Chondrocyte (in vitro differentiated cells): ENCODE results near the gene TWSG1. TPM values are rescaled to one million over a fixed set of nuclear protein-coding genes. Genes with fewer than 3 reads are reported as not detected.
A peak's percentile ranks its signal among the peaks of the same experiment; 100 is the strongest.

Experiments
- DNase-seq: peaks from one replicate; pipeline ENCODE4 v3.0.0; 2021; ENCODE audit warnings: mixed read lengths, low spot score
- H3K27ac Mint-ChIP-seq: one replicate; pipeline ENCODE4 v1.8.0; 2021; ENCODE audit warnings: mild to moderate bottlenecking, moderate library complexity, mixed read lengths; ENCODE audit not compliant: unreplicated experiment
- H3K27me3 Mint-ChIP-seq: 2 replicates; pipeline ENCODE4 v1.8.0; 2021; ENCODE audit warnings: low read depth, mixed read lengths
- H3K36me3 Mint-ChIP-seq: 2 replicates; pipeline ENCODE4 v1.8.0; 2021; ENCODE audit warnings: low read depth, mixed read lengths
- H3K4me1 Mint-ChIP-seq: 2 replicates; pipeline ENCODE4 v1.8.0; 2021; ENCODE audit warnings: low read depth, mild to moderate bottlenecking, mixed read lengths
- H3K4me3 Mint-ChIP-seq: one replicate; pipeline ENCODE4 v1.8.0; 2021; ENCODE audit warnings: mild to moderate bottlenecking, moderate library complexity, mixed read lengths; ENCODE audit not compliant: unreplicated experiment
- H3K9me3 Mint-ChIP-seq: 2 replicates; pipeline ENCODE4 v1.8.0; 2021; ENCODE audit warnings: low read depth, mixed read lengths
- total RNA-seq: library from RNA; stranded (reverse); gene quantifications from 3 replicates; pipeline ENCODE4 v1.2.1, GENCODE V29; 2021
- TF ChIP-seq, protein P1 (sequence below): fragments of 200-600 bp; sonication (generic); IDR thresholded peaks from 2 replicates; pipeline ENCODE4 v1.5.0; 2021; ENCODE audit warnings: antibody characterized with exemption, mild to moderate bottlenecking, moderate library complexity

The TWSG1 gene
- total RNA-seq, 1 donor from 2014 or later: 99.5 TPM

DNA sequence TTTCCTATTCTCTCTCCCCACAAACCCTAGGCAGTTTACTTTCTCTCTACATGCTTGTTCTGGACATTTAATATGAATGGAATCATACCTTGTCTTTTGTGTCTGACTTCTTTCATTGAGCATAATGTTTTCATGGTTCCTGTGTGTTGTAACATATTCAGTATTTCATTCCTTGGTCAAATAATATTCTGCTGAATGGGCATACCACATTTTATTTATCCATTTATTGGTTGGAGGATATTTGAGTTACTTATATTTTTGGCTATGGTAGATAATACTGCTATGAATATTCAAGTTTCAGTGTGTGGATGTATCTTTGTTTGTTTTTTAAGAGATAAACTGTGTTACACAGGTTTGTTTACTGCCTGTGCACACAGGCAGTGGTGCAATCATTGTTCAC lies 9.0 kb downstream of the TWSG1 start:
- Mint-ChIP-seq H3K27me3 (no peaks in the 10 kb centered on the region), H3K9me3 (peaks cover 4% of the 10 kb centered on the region), H3K27ac (no peak overlapping the region), H3K4me1 (peaks cover 10% of the 10 kb centered on the region), H3K36me3 (peaks cover 27% of the 10 kb centered on the region), H3K4me3 (no peak overlapping the region)
- DNase-seq: no peak
- TF ChIP-seq, protein P1, sequence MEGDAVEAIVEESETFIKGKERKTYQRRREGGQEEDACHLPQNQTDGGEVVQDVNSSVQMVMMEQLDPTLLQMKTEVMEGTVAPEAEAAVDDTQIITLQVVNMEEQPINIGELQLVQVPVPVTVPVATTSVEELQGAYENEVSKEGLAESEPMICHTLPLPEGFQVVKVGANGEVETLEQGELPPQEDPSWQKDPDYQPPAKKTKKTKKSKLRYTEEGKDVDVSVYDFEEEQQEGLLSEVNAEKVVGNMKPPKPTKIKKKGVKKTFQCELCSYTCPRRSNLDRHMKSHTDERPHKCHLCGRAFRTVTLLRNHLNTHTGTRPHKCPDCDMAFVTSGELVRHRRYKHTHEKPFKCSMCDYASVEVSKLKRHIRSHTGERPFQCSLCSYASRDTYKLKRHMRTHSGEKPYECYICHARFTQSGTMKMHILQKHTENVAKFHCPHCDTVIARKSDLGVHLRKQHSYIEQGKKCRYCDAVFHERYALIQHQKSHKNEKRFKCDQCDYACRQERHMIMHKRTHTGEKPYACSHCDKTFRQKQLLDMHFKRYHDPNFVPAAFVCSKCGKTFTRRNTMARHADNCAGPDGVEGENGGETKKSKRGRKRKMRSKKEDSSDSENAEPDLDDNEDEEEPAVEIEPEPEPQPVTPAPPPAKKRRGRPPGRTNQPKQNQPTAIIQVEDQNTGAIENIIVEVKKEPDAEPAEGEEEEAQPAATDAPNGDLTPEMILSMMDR: no peak

DNA sequence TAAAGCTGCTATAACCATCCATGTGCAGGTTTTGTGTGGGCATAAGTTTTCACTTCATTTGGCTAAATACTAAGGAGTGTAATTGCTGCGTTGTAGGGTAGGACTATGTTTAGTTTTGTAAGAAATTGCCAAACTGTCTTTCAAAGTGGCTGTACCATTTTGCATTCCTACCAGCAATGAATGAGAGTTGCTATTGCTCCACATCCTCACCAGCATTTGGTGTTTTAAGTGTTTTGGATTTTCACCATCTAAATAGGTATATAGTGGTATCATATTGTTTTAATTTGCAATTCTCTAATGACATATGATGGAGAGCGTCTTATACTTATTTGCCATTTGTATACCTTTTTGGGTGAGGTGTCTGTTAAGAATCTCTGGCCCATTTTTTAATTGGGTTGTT lies 12.2 kb downstream of the TWSG1 start:
- TF ChIP-seq, protein P1: no peak
- Mint-ChIP-seq H3K4me3 (no peak overlapping the region), H3K9me3 (peaks cover 4% of the 10 kb centered on the region), H3K36me3 (peaks cover 21% of the 10 kb centered on the region), H3K4me1 (peaks cover 24% of the 10 kb centered on the region), H3K27me3 (no peaks in the 10 kb centered on the region), H3K27ac (no peak overlapping the region)
- DNase-seq: no peak

DNA sequence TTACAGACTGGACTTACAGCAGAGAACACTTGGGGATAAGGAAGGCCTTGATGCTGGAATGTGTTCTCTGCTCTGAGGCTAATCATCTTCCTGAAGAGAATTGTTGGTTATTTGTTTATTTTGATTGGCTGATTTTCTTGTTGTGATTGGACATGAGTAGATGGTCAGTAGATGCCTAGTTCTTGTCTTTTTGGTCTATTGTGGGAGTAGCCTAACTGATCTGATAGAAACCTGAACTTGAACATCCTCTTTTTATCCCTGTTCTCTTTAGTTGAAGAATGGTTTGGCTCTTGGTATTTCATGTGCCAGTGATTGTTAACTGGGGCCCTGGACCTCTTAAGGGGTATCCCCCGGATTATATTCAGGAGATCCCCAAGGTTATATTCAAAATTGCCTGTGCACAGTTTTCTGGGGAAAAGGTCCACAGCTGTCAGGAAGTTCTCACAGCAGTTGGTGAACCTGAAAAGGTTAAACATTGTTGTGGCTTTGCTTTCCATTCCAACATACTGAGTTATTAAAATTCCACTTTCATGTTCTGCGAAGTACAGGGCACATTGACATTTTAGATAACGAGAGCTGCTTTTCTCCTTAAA lies 13.6 kb downstream of the TWSG1 start:
- peak overlapping the region; percentile 84 for H3K27ac Mint-ChIP-seq
- DNase-seq: no peak
- peaks cover 4% of the 10 kb centered on the region for H3K9me3 Mint-ChIP-seq
- TF ChIP-seq, protein P1: no peak
- H3K4me1 Mint-ChIP-seq: peaks cover 24% of the 10 kb centered on the region
- H3K36me3 Mint-ChIP-seq: peaks cover 16% of the 10 kb centered on the region
- H3K27me3 Mint-ChIP-seq: no peaks in the 10 kb centered on the region
- peak overlapping the region; percentile 4 for H3K4me3 Mint-ChIP-seq

DNA sequence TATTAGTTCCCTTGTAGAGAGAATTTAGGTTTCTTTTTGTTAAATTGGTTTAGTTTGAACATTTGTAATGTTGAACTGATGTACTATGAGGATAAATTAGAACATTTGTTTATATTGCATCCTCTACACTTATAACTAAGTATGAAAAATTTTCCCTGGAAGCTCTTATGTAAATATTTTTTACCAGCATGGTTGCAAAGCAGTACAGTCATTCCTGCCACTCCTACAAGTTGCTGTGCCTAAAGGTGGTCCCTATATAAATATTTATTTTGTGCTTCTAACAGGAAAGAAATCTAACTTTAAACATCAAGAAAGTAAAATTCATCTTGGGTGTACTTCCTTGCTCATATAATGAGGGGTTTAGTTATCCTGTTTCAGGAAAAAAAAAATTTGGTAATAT lies 14.2 kb downstream of the TWSG1 start:
- Mint-ChIP-seq H3K4me3 (no peak overlapping the region), H3K36me3 (peaks cover 12% of the 10 kb centered on the region), H3K27ac (peak overlapping the region; percentile 84), H3K9me3 (no peaks in the 10 kb centered on the region), H3K27me3 (no peaks in the 10 kb centered on the region), H3K4me1 (peaks cover 27% of the 10 kb centered on the region)
- TF ChIP-seq, protein P1: no peak
- DNase-seq: no peak

DNA sequence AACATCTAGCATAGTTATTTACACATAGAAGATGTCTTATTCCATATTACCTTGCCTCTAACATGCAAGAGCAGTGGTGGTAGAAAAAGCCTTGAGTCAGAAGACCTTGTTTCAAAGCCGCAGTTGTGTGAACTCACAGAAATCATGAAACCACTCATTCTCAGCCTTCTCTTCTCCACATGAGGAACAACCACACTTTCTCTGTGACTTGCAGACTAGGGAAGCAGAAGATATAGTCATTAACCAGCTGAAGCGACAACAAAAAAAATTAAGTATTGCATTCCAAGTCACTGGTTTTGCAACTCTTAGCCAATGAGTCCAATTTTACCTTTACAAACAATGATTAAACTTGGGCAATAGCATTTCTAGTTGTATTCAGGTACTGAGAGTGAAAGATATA lies 19.0 kb downstream of the TWSG1 start:
- Mint-ChIP-seq H3K4me3 (no peak overlapping the region), H3K9me3 (no peaks in the 10 kb centered on the region), H3K27me3 (no peaks in the 10 kb centered on the region), H3K27ac (no peak overlapping the region), H3K4me1 (peaks cover 36% of the 10 kb centered on the region), H3K36me3 (no peaks in the 10 kb centered on the region)
- no peak for DNase-seq
- TF ChIP-seq, protein P1: no peak
